B cell (primary cell): ENCODE results near the gene ZBTB12.

Experiments
- CTCF ChIP-seq: fragments of 200-600 bp; IDR thresholded peaks from one replicate; pipeline ENCODE4 v1.8.0; 2022; ENCODE audit warnings: antibody characterized with exemption, mild to moderate bottlenecking
- EZH2 ChIP-seq: IDR thresholded peaks from 2 replicates; pipeline ENCODE4 v1.6.1; 2012; ENCODE audit warnings: borderline replicate concordance, low read depth, mild to moderate bottlenecking, moderate library complexity, low read length; ENCODE audit not compliant: insufficient read depth, poor library complexity, severe bottlenecking

GRCh38 chr6:31930962-31931361 lies 29.1 kb upstream of the ZBTB12 start:
- TF ChIP-seq CTCF (no peak), EZH2 (no peak)
